H9 (cell line): ENCODE measurements around the gene DAB1. TPM values are rescaled to one million over a fixed set of nuclear protein-coding genes. Genes with fewer than 3 reads are reported as not detected.

ENCODE experiments used
- DNase-seq: peaks from one replicate; pipeline ENCODE4 v3.0.0-alpha.2; 2017
- H2AFZ ChIP-seq: one replicate; pipeline ENCODE4 v1.6.1; 2013; ENCODE audit warnings: mild to moderate bottlenecking, low read length, control low read depth, moderate library complexity
- H2AK5ac ChIP-seq: 2 replicates; pipeline ENCODE4 v1.6.1; 2013; ENCODE audit warnings: low read length, control low read depth, mixed read lengths; ENCODE audit not compliant: insufficient read length
- H2BK120ac ChIP-seq: one replicate; pipeline ENCODE4 v1.6.1; 2013; ENCODE audit warnings: low read depth, mild to moderate bottlenecking, low read length, control low read depth, inconsistent platforms; ENCODE audit not compliant: poor library complexity, severe bottlenecking
- H2BK12ac ChIP-seq: 2 replicates; pipeline ENCODE4 v1.6.1; 2013; ENCODE audit warnings: low read length, control low read depth, mixed read lengths, low read depth; ENCODE audit not compliant: insufficient read length
- H2BK15ac ChIP-seq: 2 replicates; pipeline ENCODE4 v1.6.1; 2013; ENCODE audit warnings: low read depth, low read length, control low read depth
- H2BK20ac ChIP-seq: one replicate; pipeline ENCODE4 v1.6.1; 2013; ENCODE audit warnings: low read depth, mild to moderate bottlenecking, low read length, control low read depth, inconsistent platforms; ENCODE audit not compliant: poor library complexity, severe bottlenecking
- H2BK5ac ChIP-seq: 2 replicates; pipeline ENCODE4 v1.6.1; 2013; ENCODE audit warnings: low read length, control low read depth, mixed read lengths; ENCODE audit not compliant: insufficient read length
- H3K14ac ChIP-seq: 2 replicates; pipeline ENCODE4 v1.6.1; 2013; ENCODE audit warnings: low read length, control low read depth; ENCODE audit not compliant: insufficient read depth
- H3K18ac ChIP-seq: 2 replicates; pipeline ENCODE4 v1.6.1; 2013; ENCODE audit warnings: low read depth, mild to moderate bottlenecking, mixed read lengths, low read length, control low read depth; ENCODE audit not compliant: insufficient read length
- H3K23ac ChIP-seq: 2 replicates; pipeline ENCODE4 v1.6.1; 2013; ENCODE audit warnings: low read length, control low read depth, mixed read lengths, low read depth; ENCODE audit not compliant: insufficient read length
- H3K23me2 ChIP-seq: 2 replicates; pipeline ENCODE4 v1.6.1; 2013; ENCODE audit warnings: low read depth, mild to moderate bottlenecking, mixed read lengths, low read length, control low read depth; ENCODE audit not compliant: insufficient read length, poor library complexity, severe bottlenecking
- H3K27ac ChIP-seq: 2 replicates; pipeline ENCODE4 v1.5.1; 2013; ENCODE audit warnings: low read length, control low read depth, mixed read lengths, low read depth; ENCODE audit not compliant: insufficient read length
- H3K27me3 ChIP-seq: 2 replicates; pipeline ENCODE4 v1.6.1; 2013; ENCODE audit warnings: low read length, control low read depth, inconsistent platforms; ENCODE audit not compliant: insufficient read depth
- H3K4ac ChIP-seq: 2 replicates; pipeline ENCODE4 v1.6.1; 2013; ENCODE audit warnings: low read depth, mild to moderate bottlenecking, control low read depth, inconsistent platforms, low read length, moderate library complexity
- H3K4me1 ChIP-seq: 2 replicates; pipeline ENCODE4 v1.6.1; 2013; ENCODE audit warnings: low read length, control low read depth, inconsistent platforms; ENCODE audit not compliant: insufficient read depth
- H3K4me2 ChIP-seq: 2 replicates; pipeline ENCODE4 v1.6.1; 2013; ENCODE audit warnings: low read length, control low read depth, mixed read lengths; ENCODE audit not compliant: insufficient read length, insufficient read depth
- H3K56ac ChIP-seq: 2 replicates; pipeline ENCODE4 v1.6.1; 2013; ENCODE audit warnings: low read depth, mild to moderate bottlenecking, mixed read lengths, low read length, control low read depth; ENCODE audit not compliant: insufficient read length
- H3K79me1 ChIP-seq: 2 replicates; pipeline ENCODE4 v1.6.1; 2013; ENCODE audit warnings: low read depth, mild to moderate bottlenecking, moderate library complexity, low read length, control low read depth, inconsistent platforms; ENCODE audit not compliant: insufficient read depth, poor library complexity, severe bottlenecking
- H3K79me2 ChIP-seq: 2 replicates; pipeline ENCODE4 v1.6.1; 2013; ENCODE audit warnings: low read length, control low read depth, inconsistent platforms; ENCODE audit not compliant: insufficient read depth
- H3K9ac ChIP-seq: 2 replicates; pipeline ENCODE4 v1.6.1; 2013; ENCODE audit warnings: low read length, control low read depth, mixed read lengths; ENCODE audit not compliant: insufficient read length; ENCODE audit errors: extremely low read depth
- H3K9me3 ChIP-seq: one replicate; pipeline ENCODE4 v1.6.1; 2013; ENCODE audit warnings: low read depth, low read length, inconsistent platforms; ENCODE audit not compliant: control insufficient read depth
- H3T11ph ChIP-seq: one replicate; pipeline ENCODE4 v1.6.1; 2013; ENCODE audit warnings: mild to moderate bottlenecking, low read length, control low read depth, inconsistent platforms
- H4K20me1 ChIP-seq: one replicate; pipeline ENCODE4 v1.6.1; 2013; ENCODE audit not compliant: control insufficient read depth, insufficient read length, insufficient read depth
- H4K5ac ChIP-seq: 2 replicates; pipeline ENCODE4 v1.6.1; 2013; ENCODE audit warnings: low read depth, mild to moderate bottlenecking, mixed read lengths, low read length, control low read depth; ENCODE audit not compliant: insufficient read length
- H4K8ac ChIP-seq: replicated peaks from 2 replicates; pipeline ENCODE4 v1.6.1; 2013; ENCODE audit warnings: low read length, control low read depth, mixed read lengths, low read depth; ENCODE audit not compliant: insufficient read length
- H4K91ac ChIP-seq: 2 replicates; pipeline ENCODE4 v1.6.1; 2013; ENCODE audit warnings: low read depth, mild to moderate bottlenecking, moderate library complexity, mixed read lengths, low read length, control low read depth; ENCODE audit not compliant: insufficient read length
- H3K27ac Mint-ChIP-seq, 3 experiments: 2 replicates in 2 of 3; 3 replicates in 1 of 3; pipeline ENCODE4 v1.8.0; 2020 to 2021; ENCODE audit warnings: mixed read lengths in 3 of 3, mild to moderate bottlenecking in 1 of 3, moderate library complexity in 1 of 3
- H3K27me3 Mint-ChIP-seq: 2 replicates; pipeline ENCODE4 v1.8.0; 2021; ENCODE audit warnings: low read depth, mild to moderate bottlenecking, moderate library complexity, mixed read lengths
- H3K36me3 Mint-ChIP-seq, 3 experiments: 2 replicates in 2 of 3; 3 replicates in 1 of 3; pipeline ENCODE4 v1.8.0; 2020 to 2021; ENCODE audit warnings: low read depth in 3 of 3, mixed read lengths in 3 of 3; ENCODE audit not compliant: insufficient read depth in 1 of 3
- H3K4me1 Mint-ChIP-seq, 2 experiments: 2 replicates each; pipeline ENCODE4 v1.8.0; 2020; ENCODE audit warnings: mixed read lengths in 2 of 2
- H3K4me3 Mint-ChIP-seq, 2 experiments: 2 replicates in 1 of 2; 3 replicates in 1 of 2; pipeline ENCODE4 v1.8.0; 2020 to 2021; ENCODE audit warnings: mild to moderate bottlenecking in 2 of 2, mixed read lengths in 2 of 2, moderate library complexity in 1 of 2
- H3K9me3 Mint-ChIP-seq, 2 experiments: 2 replicates in 1 of 2; 3 replicates in 1 of 2; pipeline ENCODE4 v1.8.0; 2020; ENCODE audit warnings: mild to moderate bottlenecking in 2 of 2, mixed read lengths in 2 of 2, moderate library complexity in 1 of 2
- WGBS: extraction: QIAGEN DNeasy Blood & Tissue Kit; methylation state at CpG from one replicate; pipeline ENCODE4 v1.1.7; 2013; ENCODE audit warnings: missing lambda C conversion rate, low lambda C conversion rate, mixed read lengths; ENCODE audit not compliant: insufficient read length; ENCODE audit errors: extremely low coverage; 5-methylcytosine and 5-hydroxymethylcytosine counted together
- total RNA-seq: library from RNA; stranded (reverse); gene quantifications from 2 replicates; pipeline ENCODE4 v1.2.1, GENCODE V29; 2021
- TF ChIP-seq, protein P1 (sequence below): fragments of 200-600 bp; sonication (generic); conservative IDR thresholded peaks from 3 replicates; pipeline ENCODE4 v1.8.0; 2021; ENCODE audit warnings: antibody characterized with exemption, mild to moderate bottlenecking

The DAB1 gene
- total RNA-seq, 1 experiment from 2014 or later, result 9.3 TPM

DNA sequence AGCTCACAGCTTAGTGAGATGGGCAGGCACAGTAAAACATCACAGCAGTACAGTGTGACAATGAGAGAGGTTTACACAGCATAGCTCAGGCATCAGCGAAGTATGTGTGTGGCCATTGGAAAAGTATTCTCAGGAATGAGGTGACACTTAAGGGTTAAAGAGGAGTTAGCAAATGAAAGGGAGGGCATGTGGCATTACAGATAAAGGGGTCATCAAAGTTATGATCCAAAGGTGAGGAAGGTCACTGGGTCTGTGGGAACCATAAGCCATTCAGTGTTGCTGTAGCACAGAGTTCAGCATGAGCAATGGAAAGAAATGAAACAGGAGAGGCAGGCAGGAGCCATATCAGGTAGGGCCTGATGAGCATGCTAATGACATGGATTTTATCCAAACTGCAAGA is 453.6 kb downstream of the DAB1 start:
- H3K27ac Mint-ChIP-seq, result no peak overlapping the region
- Histone ChIP-seq H3K27me3 (no peaks in the 10 kb centered on the region), H3K9me3 (no peaks in the 10 kb centered on the region), H3K9ac (no peak overlapping the region), H3K79me2 (no peaks in the 10 kb centered on the region), H3K56ac (no peak overlapping the region), H2BK120ac (no peak overlapping the region), H3K23me2 (no peaks in the 10 kb centered on the region), H3K79me1 (no peaks in the 10 kb centered on the region), H3T11ph (no peak overlapping the region), H2AK5ac (no peak overlapping the region), H3K4ac (no peak overlapping the region), H3K27ac (no peak overlapping the region), H4K8ac (no peak overlapping the region), H2BK15ac (no peak overlapping the region), H4K20me1 (no peaks in the 10 kb centered on the region), H3K18ac (no peak overlapping the region), H2AFZ (no peak overlapping the region), H3K14ac (no peak overlapping the region), H3K4me1 (no peaks in the 10 kb centered on the region), H2BK12ac (no peak overlapping the region), H4K5ac (no peak overlapping the region), H3K23ac (no peak overlapping the region), H2BK20ac (no peak overlapping the region), H2BK5ac (no peak overlapping the region), H3K4me2 (no peak overlapping the region), H4K91ac (no peak overlapping the region)
- H3K27me3 Mint-ChIP-seq, result peaks cover 2% of the 10 kb centered on the region; the same call in 1 of the 2 replicates
- H3K9me3 Mint-ChIP-seq, result no peaks in the 10 kb centered on the region
- H3K4me1 Mint-ChIP-seq, result 0 out of 4 replicates have a peak, but pooled peaks cover 0 to 3% of the 10 kb centered on the region in 2 experiments
- no peaks in the 10 kb centered on the region for H3K36me3 Mint-ChIP-seq
- TF ChIP-seq, protein P1, sequence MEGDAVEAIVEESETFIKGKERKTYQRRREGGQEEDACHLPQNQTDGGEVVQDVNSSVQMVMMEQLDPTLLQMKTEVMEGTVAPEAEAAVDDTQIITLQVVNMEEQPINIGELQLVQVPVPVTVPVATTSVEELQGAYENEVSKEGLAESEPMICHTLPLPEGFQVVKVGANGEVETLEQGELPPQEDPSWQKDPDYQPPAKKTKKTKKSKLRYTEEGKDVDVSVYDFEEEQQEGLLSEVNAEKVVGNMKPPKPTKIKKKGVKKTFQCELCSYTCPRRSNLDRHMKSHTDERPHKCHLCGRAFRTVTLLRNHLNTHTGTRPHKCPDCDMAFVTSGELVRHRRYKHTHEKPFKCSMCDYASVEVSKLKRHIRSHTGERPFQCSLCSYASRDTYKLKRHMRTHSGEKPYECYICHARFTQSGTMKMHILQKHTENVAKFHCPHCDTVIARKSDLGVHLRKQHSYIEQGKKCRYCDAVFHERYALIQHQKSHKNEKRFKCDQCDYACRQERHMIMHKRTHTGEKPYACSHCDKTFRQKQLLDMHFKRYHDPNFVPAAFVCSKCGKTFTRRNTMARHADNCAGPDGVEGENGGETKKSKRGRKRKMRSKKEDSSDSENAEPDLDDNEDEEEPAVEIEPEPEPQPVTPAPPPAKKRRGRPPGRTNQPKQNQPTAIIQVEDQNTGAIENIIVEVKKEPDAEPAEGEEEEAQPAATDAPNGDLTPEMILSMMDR, result no peak
- DNase-seq, result no peak
- no CpG with 5 or more reads among the region's 1 CpG for WGBS
- H3K4me3 Mint-ChIP-seq, result no peak overlapping the region
